Esophagus squamous epithelium (tissue), 5 donors: ENCODE data around the gene SETD5. TPM values are rescaled to one million over a fixed set of nuclear protein-coding genes. Genes with fewer than 3 reads are reported as not detected.

ENCODE experiments used
- DNase-seq: peaks from one replicate; lab custom pipeline; 2025; lab: John Stamatoyannopoulos, UW
- H3K27ac ChIP-seq, 4 donors: fragments of 200-600 bp; sonication (generic); one replicate each; pipeline ENCODE4 v1.5.1; 2016 to 2019; ENCODE audit warnings: mild to moderate bottlenecking in 1 of 4
- H3K27me3 ChIP-seq, 4 donors: fragments of 200-600 bp; sonication (generic); 1 replicate in 3 of 4; 2 replicates in 1 of 4; pipeline versions ENCODE4 v1.5.1 to v1.6.0; 2017 to 2021; ENCODE audit warnings: antibody characterized with exemption in 1 of 4
- H3K36me3 ChIP-seq, 3 donors: fragments of 200-600 bp; sonication (generic); one replicate each; pipeline ENCODE4 v1.5.1; 2016 to 2019
- H3K4me1 ChIP-seq, 3 donors: fragments of 200-600 bp; sonication (generic); one replicate each; pipeline ENCODE4 v1.5.1; 2017 to 2019
- H3K4me3 ChIP-seq, 4 donors: fragments of 200-600 bp; sonication (generic); 1 replicate in 3 of 4; 2 replicates in 1 of 4; pipeline ENCODE4 v1.5.1; 2016 to 2019; ENCODE audit warnings: mild to moderate bottlenecking in 2 of 4, moderate library complexity in 1 of 4
- H3K9me3 ChIP-seq, 3 donors: fragments of 200-600 bp; sonication (generic); one replicate each; pipeline ENCODE4 v1.5.1; 2016 to 2019
- POLR2A ChIP-seq, 4 donors: fragments of 450-650 bp; IDR thresholded peaks; one replicate each; pipeline ENCODE4 v1.6.1; 2017; ENCODE audit warnings: antibody characterized with exemption in 4 of 4, mild to moderate bottlenecking in 4 of 4, moderate library complexity in 3 of 4
- WGBS, 2 donors: methylation state at CpG; one replicate each; pipeline ENCODE4 v1.1.5; 2018; 5-methylcytosine and 5-hydroxymethylcytosine counted together
- intact Hi-C: fragments of 100-400 bp; cut with DNase I; formaldehyde crosslinking; loops from one replicate; pipeline ENCODE4 v1.15.0; 2022
- total RNA-seq, 4 donors: library from RNA; depleted of rRNA; stranded (reverse); fragments of >200 nt; gene quantifications; one replicate each; pipeline ENCODE4 v1.1.0, GENCODE V29; 2016
- TF ChIP-seq, protein P1 (sequence below), 6 experiments: fragments of 450-650 bp in 4 of 6; fragments of 200-600 bp in 2 of 6; sonication (generic) in 2 of 6; IDR thresholded peaks; one replicate each; pipeline ENCODE4 v1.5.1; 2016 to 2019; ENCODE audit warnings: antibody characterized with exemption in 6 of 6, mild to moderate bottlenecking in 4 of 6, moderate library complexity in 4 of 6
- donor health status: DM: yes; HTN: yes; CAD: no.

The SETD5 gene
- total RNA-seq, 4 donors from 2014 or later: 41.8 to 89.3 (median 54.4) TPM

- no peak overlapping the region for H3K4me3 ChIP-seq
- no peaks in the 10 kb centered on the region for H3K4me1 ChIP-seq
- no peak for DNase-seq
- 93 to 100% methylated on average over 1 of the region's 1 CpG for WGBS, 2 donors
- no peaks in the 10 kb centered on the region for H3K9me3 ChIP-seq
- peaks cover 8 to 100% (median 43%) of the 10 kb centered on the region in 3 donors for H3K36me3 ChIP-seq
- no peaks in the 10 kb centered on the region for H3K27me3 ChIP-seq
- intact Hi-C loops: no loop called here
- TF ChIP-seq, protein P1, sequence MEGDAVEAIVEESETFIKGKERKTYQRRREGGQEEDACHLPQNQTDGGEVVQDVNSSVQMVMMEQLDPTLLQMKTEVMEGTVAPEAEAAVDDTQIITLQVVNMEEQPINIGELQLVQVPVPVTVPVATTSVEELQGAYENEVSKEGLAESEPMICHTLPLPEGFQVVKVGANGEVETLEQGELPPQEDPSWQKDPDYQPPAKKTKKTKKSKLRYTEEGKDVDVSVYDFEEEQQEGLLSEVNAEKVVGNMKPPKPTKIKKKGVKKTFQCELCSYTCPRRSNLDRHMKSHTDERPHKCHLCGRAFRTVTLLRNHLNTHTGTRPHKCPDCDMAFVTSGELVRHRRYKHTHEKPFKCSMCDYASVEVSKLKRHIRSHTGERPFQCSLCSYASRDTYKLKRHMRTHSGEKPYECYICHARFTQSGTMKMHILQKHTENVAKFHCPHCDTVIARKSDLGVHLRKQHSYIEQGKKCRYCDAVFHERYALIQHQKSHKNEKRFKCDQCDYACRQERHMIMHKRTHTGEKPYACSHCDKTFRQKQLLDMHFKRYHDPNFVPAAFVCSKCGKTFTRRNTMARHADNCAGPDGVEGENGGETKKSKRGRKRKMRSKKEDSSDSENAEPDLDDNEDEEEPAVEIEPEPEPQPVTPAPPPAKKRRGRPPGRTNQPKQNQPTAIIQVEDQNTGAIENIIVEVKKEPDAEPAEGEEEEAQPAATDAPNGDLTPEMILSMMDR (IDR thresholded peaks at IDR 0.05): no peak
- no peak for TF ChIP-seq POLR2A (IDR thresholded peaks at IDR 0.05)
- H3K27ac ChIP-seq: no peak overlapping the region
Observed at GRCh38 chr3:9450126-9450525, 52.7 kb downstream of the SETD5 start.

DNA sequence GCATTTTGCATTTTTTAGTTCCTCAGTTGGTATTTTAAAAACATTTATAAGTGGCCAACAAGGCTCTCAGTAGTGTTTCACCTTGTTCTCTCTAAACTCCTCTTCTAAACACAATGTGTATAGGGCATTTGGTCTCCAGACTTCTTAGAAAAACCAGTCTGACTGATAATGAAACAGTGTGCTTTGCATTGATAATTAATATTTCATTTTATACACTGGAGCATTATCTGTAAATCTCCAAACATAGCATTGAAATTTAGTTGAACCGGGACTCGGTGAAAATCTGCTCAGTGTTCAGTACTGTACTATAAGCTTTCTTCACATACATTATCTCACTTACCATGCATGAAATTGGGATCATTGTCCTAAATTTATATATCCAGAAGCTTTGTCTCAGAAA is 53.6 kb downstream of the SETD5 start:
- intact Hi-C loops: no loop called here
- no peak overlapping the region for H3K4me3 ChIP-seq
- 93 to 96% methylated on average over 2 of the region's 2 CpGs for WGBS, 2 donors
- H3K27ac ChIP-seq: no peak overlapping the region
- TF ChIP-seq, protein P1 (IDR thresholded peaks at IDR 0.05): no peak
- no peak for TF ChIP-seq POLR2A (IDR thresholded peaks at IDR 0.05)
- H3K9me3 ChIP-seq: no peaks in the 10 kb centered on the region
- no peak for DNase-seq
- no peaks in the 10 kb centered on the region for H3K4me1 ChIP-seq
- no peaks in the 10 kb centered on the region for H3K27me3 ChIP-seq
- peaks cover 8 to 100% (median 40%) of the 10 kb centered on the region in 3 donors for H3K36me3 ChIP-seq

DNA sequence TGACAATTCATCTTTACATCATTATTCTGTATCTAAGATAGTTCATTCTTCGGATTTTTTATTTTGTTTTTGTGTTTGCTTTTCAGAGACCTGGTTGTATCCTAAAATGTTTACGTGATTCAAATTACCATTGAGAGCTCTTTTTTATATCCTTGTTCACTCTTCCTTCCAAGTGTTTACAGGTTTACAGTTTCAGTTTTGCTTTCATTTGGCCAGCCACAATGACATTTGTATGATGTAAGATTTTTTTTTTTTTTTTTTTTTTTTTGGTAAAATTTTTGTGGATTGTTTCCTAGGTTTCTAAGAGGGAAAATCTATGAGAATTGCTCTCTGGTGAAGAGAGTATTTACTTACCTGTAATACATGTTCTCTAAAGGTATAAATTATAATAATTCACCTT is 55.0 kb downstream of the SETD5 start:
- intact Hi-C loops: no loop called here
- no peaks in the 10 kb centered on the region for H3K4me1 ChIP-seq
- TF ChIP-seq, protein P1 (IDR thresholded peaks at IDR 0.05): no peak
- no peak for TF ChIP-seq POLR2A (IDR thresholded peaks at IDR 0.05)
- H3K9me3 ChIP-seq: no peaks in the 10 kb centered on the region
- H3K27me3 ChIP-seq: no peaks in the 10 kb centered on the region
- DNase-seq: no peak
- no peak overlapping the region for H3K27ac ChIP-seq
- WGBS, 2 donors: 75 to 78% methylated on average over 2 of the region's 2 CpGs
- peaks cover 8 to 100% (median 28%) of the 10 kb centered on the region in 3 donors for H3K36me3 ChIP-seq
- H3K4me3 ChIP-seq: no peak overlapping the region

GRCh38 chr3:9455596-9456131 is 58.2 kb downstream of the SETD5 start:
- WGBS, 2 donors: 90 to 100% methylated on average over 1 of the region's 1 CpG
- no peaks in the 10 kb centered on the region for H3K4me1 ChIP-seq

GRCh38 chr3:9467451-9467850 is 70.0 kb downstream of the SETD5 start:
- no peak for TF ChIP-seq POLR2A (IDR thresholded peaks at IDR 0.05)
- TF ChIP-seq, protein P1 (IDR thresholded peaks at IDR 0.05): no peak
- WGBS, 2 donors: 90 to 94% methylated on average over 3 of the region's 3 CpGs
- intact Hi-C loops: no loop called here

More at GRCh38 chr3:9455596-9456131, 58.2 kb downstream of the SETD5 start:
- TF ChIP-seq POLR2A (IDR thresholded peaks at IDR 0.05): no peak
- TF ChIP-seq, protein P1 (IDR thresholded peaks at IDR 0.05): no peak
- Histone ChIP-seq H3K4me3 (no peak overlapping the region), H3K27ac (no peak overlapping the region), H3K27me3 (no peaks in the 10 kb centered on the region), H3K9me3 (no peaks in the 10 kb centered on the region), H3K36me3 (peaks cover 0 to 100% (median 32%) of the 10 kb centered on the region in 3 donors)
- DNase-seq: no peak
- intact Hi-C loops: no loop called here

More at GRCh38 chr3:9467451-9467850, 70.0 kb downstream of the SETD5 start:
- H3K36me3 ChIP-seq: peaks cover 33 to 100% (median 60%) of the 10 kb centered on the region in 3 donors
- no peaks in the 10 kb centered on the region for H3K4me1 ChIP-seq
- DNase-seq: no peak
- H3K4me3 ChIP-seq: no peak overlapping the region
- no peaks in the 10 kb centered on the region for H3K9me3 ChIP-seq
- H3K27ac ChIP-seq: no peak overlapping the region
- H3K27me3 ChIP-seq: no peaks in the 10 kb centered on the region
